Transverse colon (tissue), 4 donors: ENCODE measurements around the gene NCKIPSD. TPM values are rescaled to one million over a fixed set of nuclear protein-coding genes. Genes with fewer than 3 reads are reported as not detected.

Source experiments
- DNase-seq: peaks from one replicate; pipeline ENCODE4 v3.0.0-alpha.2; 2019
- H3K27ac ChIP-seq, 4 donors: fragments of 200-600 bp; sonication (generic); 2 replicates each; pipeline ENCODE4 v1.5.1; 2016 to 2018; ENCODE audit warnings: inconsistent platforms in 4 of 4
- H3K27me3 ChIP-seq: fragments of 200-600 bp; sonication (generic); 2 replicates; pipeline ENCODE4 v1.5.1; 2017; ENCODE audit warnings: inconsistent platforms
- H3K36me3 ChIP-seq, 4 donors: fragments of 200-600 bp; sonication (generic); 2 replicates each; pipeline ENCODE4 v1.5.1; 2017 to 2019; ENCODE audit warnings: inconsistent platforms in 4 of 4
- H3K4me1 ChIP-seq, 4 donors: fragments of 200-600 bp; sonication (generic); 2 replicates each; pipeline ENCODE4 v1.5.1; 2017 to 2020; ENCODE audit warnings: inconsistent platforms in 4 of 4
- H3K4me3 ChIP-seq, 4 donors: fragments of 200-600 bp; sonication (generic); 1 replicate in 1 of 4; 2 replicates in 3 of 4; pipeline versions ENCODE4 v1.5.1 to v1.6.1; 2017 to 2019; ENCODE audit warnings: inconsistent platforms in 4 of 4
- H3K9me3 ChIP-seq, 2 donors: fragments of 200-600 bp; sonication (generic); 2 replicates each; pipeline ENCODE4 v1.5.1; 2017 to 2019; ENCODE audit warnings: inconsistent platforms in 2 of 2
- EP300 ChIP-seq: sonication (generic); formaldehyde crosslinking; IDR thresholded peaks from one replicate; pipeline ENCODE4 v1.6.1; 2017; ENCODE audit warnings: antibody characterized with exemption, low read depth
- POLR2A ChIP-seq: fragments of 450-650 bp; IDR thresholded peaks from one replicate; pipeline ENCODE4 v1.6.1; 2016; ENCODE audit warnings: antibody characterized with exemption, mild to moderate bottlenecking, moderate library complexity
- POLR2AphosphoS5 ChIP-seq, 3 donors: sonication (generic); formaldehyde crosslinking; IDR thresholded peaks; one replicate each; pipeline ENCODE4 v1.6.1; 2016; ENCODE audit warnings: antibody characterized with exemption in 3 of 3
- WGBS, 2 donors: methylation state at CpG; one replicate each; pipeline ENCODE4 v1.1.5; 2018; ENCODE audit warnings: low coverage in 1 of 2; 5-methylcytosine and 5-hydroxymethylcytosine counted together
- in situ Hi-C, 4 donors: fragments of 200-750 bp; cut with MboI; loops; one replicate each; pipeline versions ENCODE4 v1.15.0 to v1.15.1; 2017; ENCODE audit warnings: low sequenced_read_pairs in 3 of 4, low pct_ligation_motif_present in 1 of 4, low pct_unique_long_range_greater_than_20kb in 1 of 4
- intact Hi-C: fragments of 100-400 bp; cut with DNase I; formaldehyde crosslinking; loops from one replicate; pipeline ENCODE4 v1.15.1; 2023; ENCODE audit warnings: low total_unique reads
- total RNA-seq, 4 donors: library from RNA; depleted of rRNA; stranded (reverse); fragments of >200 nt; gene quantifications; one replicate each; pipeline ENCODE4 v1.1.0, GENCODE V29; 2016
- TF ChIP-seq, protein P1 (sequence below), 5 experiments: fragments of 200-600 bp in 3 of 5; fragments of 450-650 bp in 2 of 5; sonication (generic) in 3 of 5; IDR thresholded peaks; 1 replicate in 2 of 5; 2 replicates in 3 of 5; pipeline ENCODE4 v1.5.1; 2016 to 2017; ENCODE audit warnings: antibody characterized with exemption in 5 of 5, inconsistent platforms in 3 of 5, mild to moderate bottlenecking in 2 of 5, moderate library complexity in 1 of 5

NCKIPSD gene
- total RNA-seq, 4 donors from 2014 or later: 42.3 to 74.6 (median 49.2) TPM

DNA sequence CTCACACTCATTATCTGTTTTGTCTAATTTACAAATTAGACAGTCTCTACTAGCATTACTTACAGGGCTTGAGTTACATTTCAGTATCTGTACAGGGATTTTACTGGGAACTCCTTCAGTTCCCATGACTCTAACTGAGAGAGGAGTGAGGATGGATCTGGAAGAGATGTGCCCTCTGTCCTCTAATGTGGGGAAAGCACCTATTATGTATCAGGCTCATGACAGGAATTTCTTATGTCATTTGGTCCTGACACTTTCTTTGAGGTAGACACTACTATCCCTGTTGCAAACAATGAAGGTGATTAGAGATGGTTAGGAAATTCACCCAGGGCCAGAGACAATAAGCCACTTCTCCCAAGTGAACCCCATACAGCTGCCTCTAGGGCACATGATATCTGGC lies 10.9 kb upstream of the NCKIPSD start:
- in situ Hi-C loops: no loop called here
- intact Hi-C loops: no loop called here
- Histone ChIP-seq H3K4me1 (peaks cover 3 to 47% (median 19%) of the 10 kb centered on the region in 4 donors), H3K27me3 (no peaks in the 10 kb centered on the region), H3K9me3 (no peaks in the 10 kb centered on the region), H3K36me3 (peaks cover 0 to 39% (median 17%) of the 10 kb centered on the region in 4 donors), H3K4me3 (no peak overlapping the region), H3K27ac (peak overlapping the region in 1 of 4 donors; percentile 68)
- TF ChIP-seq, protein P1, sequence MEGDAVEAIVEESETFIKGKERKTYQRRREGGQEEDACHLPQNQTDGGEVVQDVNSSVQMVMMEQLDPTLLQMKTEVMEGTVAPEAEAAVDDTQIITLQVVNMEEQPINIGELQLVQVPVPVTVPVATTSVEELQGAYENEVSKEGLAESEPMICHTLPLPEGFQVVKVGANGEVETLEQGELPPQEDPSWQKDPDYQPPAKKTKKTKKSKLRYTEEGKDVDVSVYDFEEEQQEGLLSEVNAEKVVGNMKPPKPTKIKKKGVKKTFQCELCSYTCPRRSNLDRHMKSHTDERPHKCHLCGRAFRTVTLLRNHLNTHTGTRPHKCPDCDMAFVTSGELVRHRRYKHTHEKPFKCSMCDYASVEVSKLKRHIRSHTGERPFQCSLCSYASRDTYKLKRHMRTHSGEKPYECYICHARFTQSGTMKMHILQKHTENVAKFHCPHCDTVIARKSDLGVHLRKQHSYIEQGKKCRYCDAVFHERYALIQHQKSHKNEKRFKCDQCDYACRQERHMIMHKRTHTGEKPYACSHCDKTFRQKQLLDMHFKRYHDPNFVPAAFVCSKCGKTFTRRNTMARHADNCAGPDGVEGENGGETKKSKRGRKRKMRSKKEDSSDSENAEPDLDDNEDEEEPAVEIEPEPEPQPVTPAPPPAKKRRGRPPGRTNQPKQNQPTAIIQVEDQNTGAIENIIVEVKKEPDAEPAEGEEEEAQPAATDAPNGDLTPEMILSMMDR (IDR thresholded peaks at IDR 0.05): no peak
- DNase-seq: no peak

DNA sequence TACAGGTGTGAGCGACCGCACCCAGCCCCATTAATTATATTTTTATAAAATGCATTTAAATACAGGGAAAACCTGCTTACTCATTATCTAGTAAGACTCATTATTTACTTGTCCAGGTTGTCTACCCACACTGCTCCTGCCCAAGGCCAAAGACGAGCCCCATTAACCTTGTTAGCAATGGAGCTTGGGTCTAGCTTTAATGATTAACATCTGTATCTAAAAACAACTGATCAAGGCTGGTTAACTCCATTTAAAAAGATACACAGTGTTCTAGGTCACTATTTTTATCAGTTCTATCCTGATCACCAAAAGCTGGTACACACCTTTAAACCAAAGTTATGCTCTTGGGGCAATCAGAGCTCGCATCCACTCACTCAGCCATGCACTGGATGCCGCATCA lies 10.4 kb upstream of the NCKIPSD start:
- 83 to 97% methylated on average over 1 to 5 of the region's 5 CpGs for WGBS, 2 donors
- no peak for DNase-seq
- peak overlapping the region; percentile 68 to 91 (median 79) for H3K27ac ChIP-seq
- intact Hi-C loops: no loop called here
- no peak overlapping the region for H3K4me3 ChIP-seq
- H3K4me1 ChIP-seq: peaks cover 3 to 44% (median 18%) of the 10 kb centered on the region in 4 donors
- in situ Hi-C loops: no loop called here
- H3K9me3 ChIP-seq: no peaks in the 10 kb centered on the region
- peaks cover 0 to 42% (median 19%) of the 10 kb centered on the region in 4 donors for H3K36me3 ChIP-seq
- no peaks in the 10 kb centered on the region for H3K27me3 ChIP-seq
- TF ChIP-seq EP300 (no peak), POLR2A (no peak), POLR2AphosphoS5 (IDR thresholded peaks at IDR 0.05) (no peak)
- TF ChIP-seq, protein P1 (IDR thresholded peaks at IDR 0.05): no peak

DNA sequence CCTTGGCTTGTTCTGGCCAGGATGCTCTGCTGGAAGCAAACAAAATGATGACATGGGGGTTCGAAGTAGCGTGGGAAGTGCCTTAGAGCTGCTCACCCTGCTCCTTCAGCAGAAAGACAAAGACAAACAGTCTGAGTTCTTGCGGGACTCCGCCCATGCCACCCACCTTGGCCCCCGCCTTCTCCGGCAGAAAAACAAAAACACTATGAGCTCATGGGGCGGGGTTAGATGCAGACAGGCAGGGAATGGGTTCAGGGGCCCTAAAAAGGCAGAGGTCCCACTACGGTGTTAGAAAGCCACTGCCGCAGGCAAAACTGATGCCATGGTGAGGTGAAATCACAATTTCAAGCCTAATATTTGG lies 9.7 kb upstream of the NCKIPSD start:
- H3K27ac ChIP-seq: peak overlapping the region; percentile 68 to 91 (median 79)
- no peaks in the 10 kb centered on the region for H3K27me3 ChIP-seq
- DNase-seq: peak; percentile 56
- intact Hi-C loops (no loop called here), in situ Hi-C loops (no loop called here)
- H3K4me1 ChIP-seq: peaks cover 3 to 36% (median 12%) of the 10 kb centered on the region in 4 donors
- TF ChIP-seq POLR2AphosphoS5 (IDR thresholded peaks at IDR 0.05) (peak in 2 of 3 donors; percentile 41 to 62), EP300 (no peak), POLR2A (no peak)
- TF ChIP-seq, protein P1 (IDR thresholded peaks at IDR 0.05): no peak
- no peaks in the 10 kb centered on the region for H3K9me3 ChIP-seq
- H3K4me3 ChIP-seq: peak overlapping the region in 3 of 4 donors; percentile 10 to 40 (median 11)
- 56 to 60% methylated on average over 8 to 9 of the region's 9 CpGs for WGBS, 2 donors
- H3K36me3 ChIP-seq: peaks cover 0 to 49% (median 22%) of the 10 kb centered on the region in 4 donors

DNA sequence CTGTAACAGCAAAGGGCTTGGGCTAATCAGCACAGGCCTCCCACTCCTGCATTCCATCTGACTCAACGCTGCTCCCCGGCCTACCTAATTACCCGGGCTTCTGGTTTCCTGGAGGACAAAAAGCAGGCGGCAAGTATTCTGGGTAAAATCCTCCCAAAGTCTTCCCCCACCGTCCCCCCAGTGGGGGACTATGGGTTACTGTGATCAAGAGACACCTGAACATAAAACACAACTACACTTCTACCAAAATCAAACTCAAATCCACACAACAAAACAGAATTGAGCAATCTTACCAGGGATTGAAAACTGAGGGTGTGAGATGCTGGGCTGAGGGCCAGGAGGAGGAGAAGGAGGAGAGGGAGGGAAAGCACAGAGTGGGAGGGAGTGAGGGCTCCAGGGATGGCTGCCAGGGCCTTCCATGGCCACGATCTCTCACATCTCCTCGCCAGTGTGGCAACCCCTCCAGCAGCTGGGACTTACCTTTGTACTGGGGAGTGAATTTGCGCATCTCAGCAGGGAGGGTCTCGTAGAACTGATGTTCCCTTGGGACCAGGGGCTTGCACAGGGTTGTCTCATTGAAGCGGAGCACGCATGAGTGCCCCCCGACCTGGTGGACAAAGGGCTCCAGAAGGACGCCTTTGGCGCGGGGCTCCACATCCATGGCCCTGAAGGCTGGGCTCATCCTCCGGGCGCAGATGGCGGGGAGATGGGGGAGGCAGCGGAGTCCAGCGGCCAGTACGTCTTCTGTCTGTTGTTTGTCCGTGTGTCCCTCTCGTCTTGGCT lies 9.1 kb upstream of the NCKIPSD start:
- intact Hi-C loops (no loop called here), in situ Hi-C loops (no loop called here)
- H3K4me1 ChIP-seq: peaks cover 3 to 30% (median 12%) of the 10 kb centered on the region in 4 donors
- DNase-seq: peak; percentile 65
- no peaks in the 10 kb centered on the region for H3K27me3 ChIP-seq
- peaks cover 0 to 52% (median 24%) of the 10 kb centered on the region in 4 donors for H3K36me3 ChIP-seq
- peak overlapping the region; percentile 1 to 40 (median 10) for H3K4me3 ChIP-seq
- no peaks in the 10 kb centered on the region for H3K9me3 ChIP-seq
- WGBS, 2 donors: 54 to 72% methylated on average over 9 to 23 of the region's 23 CpGs
- peak overlapping the region; percentile 68 to 91 (median 79) for H3K27ac ChIP-seq
- TF ChIP-seq POLR2AphosphoS5 (IDR thresholded peaks at IDR 0.05) (peak in 2 of 3 donors; percentile 39), EP300 (no peak), POLR2A (peak; percentile 55)
- TF ChIP-seq, protein P1 (IDR thresholded peaks at IDR 0.05): no peak
